OCI-LY1 (cell line): ENCODE results near the gene MMP26.

ENCODE experiments used
- H2AFZ ChIP-seq: fragments of 200-600 bp; sonication (generic), shearing (Covaris generic); 2 replicates; pipeline ENCODE4 v1.6.0; 2014; ENCODE audit warnings: antibody characterized with exemption, mild to moderate bottlenecking, low read length
- H3F3A ChIP-seq: fragments of 200-600 bp; sonication (generic), shearing (Covaris generic); 2 replicates; pipeline ENCODE4 v1.6.0; 2014; ENCODE audit warnings: mild to moderate bottlenecking, antibody characterized with exemption, low read length, moderate library complexity; ENCODE audit not compliant: insufficient read depth
- H3K27ac ChIP-seq: fragments of 200-600 bp; sonication (generic); 2 replicates; pipeline ENCODE4 v1.5.1; 2014; ENCODE audit warnings: low read length, mixed run types, mild to moderate bottlenecking, low read depth; ENCODE audit not compliant: poor library complexity, severe bottlenecking
- H3K27me3 ChIP-seq: fragments of 200-600 bp; sonication (generic); 2 replicates; pipeline ENCODE4 v1.6.0; 2014; ENCODE audit warnings: antibody characterized with exemption, mild to moderate bottlenecking, low read length, moderate library complexity; ENCODE audit not compliant: insufficient read depth
- H3K36me3 ChIP-seq: fragments of 200-600 bp; sonication (generic); 2 replicates; pipeline ENCODE4 v1.6.1; 2014; ENCODE audit warnings: mild to moderate bottlenecking, antibody characterized with exemption, low read length, moderate library complexity, mixed read lengths; ENCODE audit not compliant: insufficient read depth
- H3K4me1 ChIP-seq: fragments of 200-600 bp; sonication (generic); 2 replicates; pipeline ENCODE4 v1.5.1; 2014; ENCODE audit warnings: mild to moderate bottlenecking, low read length, moderate library complexity; ENCODE audit not compliant: insufficient read depth, severe bottlenecking
- H3K4me2 ChIP-seq: fragments of 200-600 bp; sonication (generic), shearing (Covaris generic); 2 replicates; pipeline ENCODE4 v1.6.1; 2014; ENCODE audit warnings: low read length
- H3K4me3 ChIP-seq: fragments of 200-600 bp; sonication (generic); 2 replicates; pipeline ENCODE4 v1.5.1; 2014; ENCODE audit warnings: low read length, low read depth, mild to moderate bottlenecking, mixed read lengths; ENCODE audit not compliant: poor library complexity, severe bottlenecking
- H3K79me2 ChIP-seq: fragments of 200-600 bp; shearing (Covaris generic); 2 replicates; pipeline ENCODE4 v1.6.1; 2016; ENCODE audit warnings: mixed run types, low read length, mixed read lengths; ENCODE audit not compliant: insufficient read depth
- H3K9ac ChIP-seq: fragments of 200-600 bp; sonication (generic), shearing (Covaris generic); 2 replicates; pipeline ENCODE4 v1.6.1; 2014; ENCODE audit warnings: mild to moderate bottlenecking, low read length, mixed read lengths
- H3K9me2 ChIP-seq: fragments of 200-600 bp; sonication (generic), shearing (Covaris generic); 2 replicates; pipeline ENCODE4 v1.6.1; 2014; ENCODE audit warnings: low read depth, mild to moderate bottlenecking, low read length, mixed read lengths
- H3K9me3 ChIP-seq: fragments of 200-600 bp; shearing (Covaris generic); 2 replicates; pipeline ENCODE4 v1.6.1; 2014; ENCODE audit warnings: low read length, mixed read lengths
- H4K20me1 ChIP-seq: fragments of 200-600 bp; sonication (generic), shearing (Covaris generic); 2 replicates; pipeline ENCODE4 v1.6.0; 2016; ENCODE audit warnings: mild to moderate bottlenecking, low read length; ENCODE audit not compliant: insufficient read depth
- CTCF ChIP-seq: fragments of 200-600 bp; sonication (generic), shearing (Covaris generic); IDR thresholded peaks from 2 replicates; pipeline ENCODE4 v1.5.1; 2017; ENCODE audit warnings: mild to moderate bottlenecking, antibody characterized with exemption, low read length, moderate library complexity, mixed read lengths
- EZH2 ChIP-seq: fragments of 200-600 bp; sonication (generic), shearing (Covaris generic); IDR thresholded peaks from 2 replicates; pipeline ENCODE4 v1.8.0; 2017; ENCODE audit warnings: borderline replicate concordance, mixed run types, mild to moderate bottlenecking, antibody characterized with exemption, low read length, moderate library complexity, mixed read lengths

Gene MMP26

GRCh38 chr11:4677948-4678347 is 26.6 kb upstream of the MMP26 start:
- Histone ChIP-seq H3K27me3 (no peaks in the 10 kb centered on the region), H3K4me1 (no peaks in the 10 kb centered on the region), H3K79me2 (no peaks in the 10 kb centered on the region), H3K4me3 (no peak overlapping the region), H3K27ac (no peak overlapping the region), H3K4me2 (no peak overlapping the region), H3K9ac (no peak overlapping the region), H3F3A (no peaks in the 10 kb centered on the region), H3K36me3 (no peaks in the 10 kb centered on the region), H3K9me2 (no peaks in the 10 kb centered on the region), H2AFZ (no peak overlapping the region), H4K20me1 (no peaks in the 10 kb centered on the region), H3K9me3 (no peaks in the 10 kb centered on the region)
- TF ChIP-seq CTCF (no peak), EZH2 (no peak)

- Histone ChIP-seq H3K27me3 (no peaks in the 10 kb centered on the region), H3K79me2 (no peaks in the 10 kb centered on the region), H3K9me2 (no peaks in the 10 kb centered on the region), H4K20me1 (no peaks in the 10 kb centered on the region), H3K27ac (no peak overlapping the region), H3K9me3 (no peaks in the 10 kb centered on the region), H3K4me2 (no peak overlapping the region), H2AFZ (no peak overlapping the region), H3K4me3 (no peak overlapping the region), H3K9ac (no peak overlapping the region), H3K4me1 (no peaks in the 10 kb centered on the region), H3F3A (no peaks in the 10 kb centered on the region), H3K36me3 (no peaks in the 10 kb centered on the region)
- TF ChIP-seq CTCF, result no peak
- TF ChIP-seq EZH2, result no peak
These were observed 24.2 kb upstream of the MMP26 start for GRCh38 chr11:4680341-4680740.

- Histone ChIP-seq H3K36me3 (no peaks in the 10 kb centered on the region), H3K4me3 (no peak overlapping the region), H3K4me2 (no peak overlapping the region), H3F3A (no peaks in the 10 kb centered on the region), H4K20me1 (no peaks in the 10 kb centered on the region), H3K79me2 (no peaks in the 10 kb centered on the region), H3K9ac (no peak overlapping the region), H3K9me3 (no peaks in the 10 kb centered on the region), H3K27me3 (no peaks in the 10 kb centered on the region), H2AFZ (no peak overlapping the region), H3K9me2 (no peaks in the 10 kb centered on the region), H3K27ac (no peak overlapping the region), H3K4me1 (no peaks in the 10 kb centered on the region)
- no peak for TF ChIP-seq CTCF
- TF ChIP-seq EZH2, result no peak
These were observed 21.8 kb upstream of the MMP26 start for GRCh38 chr11:4682623-4683419.
